WERI-Rb-1 (cell line): ENCODE measurements around the gene NPHP1.
"Not testable (repeated sequence)": the region's sequence is repeated elsewhere in the genome, so short reads cannot be mapped to it uniquely, and the experiment has no call there.

Source experiments
- DNase-seq: peaks from one replicate; pipeline ENCODE4 v3.0.0-alpha.2; 2020
- H3K27ac ChIP-seq: fragments of 250-450 bp; sonication (Bioruptor Pico); 2 replicates; pipeline ENCODE4 v1.5.1; 2020; ENCODE audit warnings: mild to moderate bottlenecking, moderate library complexity
- H3K27me3 ChIP-seq: fragments of 250-450 bp; sonication (Bioruptor Pico); 2 replicates; pipeline ENCODE4 v1.5.1; 2021; ENCODE audit warnings: mild to moderate bottlenecking, low read depth, moderate library complexity; ENCODE audit not compliant: insufficient read depth, severe bottlenecking
- H3K36me3 ChIP-seq: fragments of 250-450 bp; sonication (Bioruptor Pico); 2 replicates; pipeline ENCODE4 v1.5.1; 2020; ENCODE audit warnings: mild to moderate bottlenecking, moderate library complexity
- H3K4me3 ChIP-seq: 2 replicates; pipeline ENCODE4 v1.5.1; 2011; ENCODE audit warnings: low read depth, mild to moderate bottlenecking, control low read depth, low read length
- H3K9me3 ChIP-seq: fragments of 250-450 bp; sonication (Bioruptor Pico); 2 replicates; pipeline ENCODE4 v1.5.1; 2021; ENCODE audit warnings: mild to moderate bottlenecking, moderate library complexity; ENCODE audit not compliant: severe bottlenecking
- TF ChIP-seq, protein P1 (sequence below): IDR thresholded peaks from 2 replicates; pipeline ENCODE4 v1.5.1; 2011; ENCODE audit warnings: low read depth, mild to moderate bottlenecking, control low read depth, inconsistent platforms, low read length

Gene NPHP1

DNA sequence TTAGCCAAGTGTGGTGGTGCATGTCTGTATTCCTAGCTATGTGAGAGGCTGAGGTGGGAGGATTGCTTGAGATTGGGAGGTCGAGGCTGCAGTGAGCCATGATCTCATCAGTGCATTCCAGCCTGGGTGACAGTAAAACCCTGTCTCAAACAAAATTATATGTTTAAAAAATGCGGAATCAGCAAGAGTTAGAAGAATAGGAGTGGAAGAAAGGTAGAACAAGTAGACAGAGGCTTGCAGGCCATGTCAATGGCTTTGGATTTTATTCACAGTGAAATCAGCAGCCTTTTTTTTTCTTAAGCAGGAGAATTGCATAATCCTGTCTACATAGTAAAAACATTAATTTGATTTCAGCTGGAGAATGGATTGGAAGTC, 15.4 kb upstream of the NPHP1 start:
- H3K9me3 ChIP-seq = no peaks in the 10 kb centered on the region
- H3K27me3 ChIP-seq = peaks cover 67% of the 10 kb centered on the region
- DNase-seq = no peak
- H3K36me3 ChIP-seq = no peaks in the 10 kb centered on the region
- H3K27ac ChIP-seq = no peak overlapping the region
- TF ChIP-seq, protein P1, sequence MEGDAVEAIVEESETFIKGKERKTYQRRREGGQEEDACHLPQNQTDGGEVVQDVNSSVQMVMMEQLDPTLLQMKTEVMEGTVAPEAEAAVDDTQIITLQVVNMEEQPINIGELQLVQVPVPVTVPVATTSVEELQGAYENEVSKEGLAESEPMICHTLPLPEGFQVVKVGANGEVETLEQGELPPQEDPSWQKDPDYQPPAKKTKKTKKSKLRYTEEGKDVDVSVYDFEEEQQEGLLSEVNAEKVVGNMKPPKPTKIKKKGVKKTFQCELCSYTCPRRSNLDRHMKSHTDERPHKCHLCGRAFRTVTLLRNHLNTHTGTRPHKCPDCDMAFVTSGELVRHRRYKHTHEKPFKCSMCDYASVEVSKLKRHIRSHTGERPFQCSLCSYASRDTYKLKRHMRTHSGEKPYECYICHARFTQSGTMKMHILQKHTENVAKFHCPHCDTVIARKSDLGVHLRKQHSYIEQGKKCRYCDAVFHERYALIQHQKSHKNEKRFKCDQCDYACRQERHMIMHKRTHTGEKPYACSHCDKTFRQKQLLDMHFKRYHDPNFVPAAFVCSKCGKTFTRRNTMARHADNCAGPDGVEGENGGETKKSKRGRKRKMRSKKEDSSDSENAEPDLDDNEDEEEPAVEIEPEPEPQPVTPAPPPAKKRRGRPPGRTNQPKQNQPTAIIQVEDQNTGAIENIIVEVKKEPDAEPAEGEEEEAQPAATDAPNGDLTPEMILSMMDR = no peak
- no peak overlapping the region for H3K4me3 ChIP-seq

DNA sequence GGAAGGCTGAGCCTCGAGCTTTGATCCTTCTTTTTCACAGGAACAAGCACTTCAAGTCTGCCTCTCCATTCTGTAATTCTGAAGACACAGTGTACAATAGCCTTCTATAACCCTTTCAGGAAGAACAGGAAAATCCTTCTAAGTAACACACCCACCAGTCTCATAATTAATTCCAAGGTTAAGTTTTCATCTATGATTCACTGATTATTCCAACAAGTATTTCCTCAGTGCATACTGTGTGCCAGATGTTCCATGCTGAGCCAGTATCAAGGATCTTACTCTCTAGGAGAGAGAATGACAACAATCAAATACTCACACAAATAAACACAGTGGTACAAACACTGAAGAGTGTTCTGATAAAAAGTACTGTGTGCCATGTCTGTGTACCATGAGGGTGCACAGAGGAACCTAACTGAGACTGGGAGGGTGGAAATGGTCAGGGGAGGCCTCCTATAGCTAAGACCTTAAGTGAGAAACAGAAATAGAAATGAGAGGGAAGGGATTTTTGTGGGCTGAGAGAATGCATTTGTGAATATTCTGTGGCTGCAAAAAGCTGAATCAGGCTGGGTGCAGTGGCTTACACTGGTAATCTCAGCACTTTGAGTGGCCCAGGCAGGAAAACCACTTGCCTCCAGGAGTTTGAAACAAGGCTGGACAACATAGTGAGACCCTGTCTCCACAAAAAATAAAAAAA, 14.8 kb upstream of the NPHP1 start:
- H3K27ac ChIP-seq = no peak overlapping the region
- H3K9me3 ChIP-seq = no peaks in the 10 kb centered on the region
- H3K4me3 ChIP-seq = no peak overlapping the region
- H3K27me3 ChIP-seq = peaks cover 72% of the 10 kb centered on the region
- H3K36me3 ChIP-seq = no peaks in the 10 kb centered on the region
- TF ChIP-seq, protein P1 = no peak
- no peak for DNase-seq

DNA sequence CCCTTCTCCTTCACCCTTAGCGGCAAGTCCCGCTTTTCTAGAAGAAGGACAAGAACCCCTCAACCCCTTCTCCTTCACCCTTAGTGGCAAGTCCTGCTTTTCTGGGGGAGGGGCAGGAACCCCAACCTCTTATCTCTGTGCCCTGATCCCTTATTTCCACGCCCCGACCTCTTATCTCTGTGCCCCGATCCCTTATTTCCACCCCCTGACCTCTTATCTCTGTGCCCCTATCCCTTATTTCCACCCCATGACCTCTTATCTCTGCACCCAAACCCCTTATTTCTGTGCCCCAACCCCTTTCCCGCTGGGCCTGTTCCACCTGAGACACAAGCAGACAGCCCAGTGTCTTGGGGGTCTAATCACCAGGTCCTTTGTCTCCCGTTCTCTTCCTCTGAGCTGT, 14.1 kb upstream of the NPHP1 start:
- H3K36me3 ChIP-seq, H3K4me3 ChIP-seq, H3K27ac ChIP-seq, H3K9me3 ChIP-seq, DNase-seq: not testable (repeated sequence)
- peaks cover 78% of the 10 kb centered on the region for H3K27me3 ChIP-seq

DNA sequence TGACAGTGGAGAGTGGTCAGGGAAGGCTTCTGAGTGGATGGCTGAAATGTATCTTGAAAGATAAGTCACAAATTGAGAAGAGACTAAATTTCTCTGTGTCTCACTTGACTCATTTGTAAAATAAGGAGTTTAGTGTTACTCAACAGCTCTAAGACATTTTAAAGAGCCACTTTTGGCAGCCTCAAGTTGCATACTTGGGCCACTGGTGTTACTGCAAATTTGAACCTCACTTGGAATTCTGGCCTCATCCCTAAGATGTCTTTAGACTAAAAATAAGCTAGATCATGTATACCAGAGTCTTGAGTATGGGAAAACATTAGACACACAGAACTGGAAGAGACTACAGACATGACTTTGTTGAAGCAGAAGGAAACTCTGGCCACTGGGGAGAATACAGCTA, 12.0 kb upstream of the NPHP1 start:
- H3K9me3 ChIP-seq = peaks cover 3% of the 10 kb centered on the region
- H3K4me3 ChIP-seq = no peak overlapping the region
- no peak overlapping the region for H3K27ac ChIP-seq
- H3K27me3 ChIP-seq = peaks cover 75% of the 10 kb centered on the region
- TF ChIP-seq, protein P1 = no peak
- H3K36me3 ChIP-seq = no peaks in the 10 kb centered on the region
- DNase-seq = no peak

DNA sequence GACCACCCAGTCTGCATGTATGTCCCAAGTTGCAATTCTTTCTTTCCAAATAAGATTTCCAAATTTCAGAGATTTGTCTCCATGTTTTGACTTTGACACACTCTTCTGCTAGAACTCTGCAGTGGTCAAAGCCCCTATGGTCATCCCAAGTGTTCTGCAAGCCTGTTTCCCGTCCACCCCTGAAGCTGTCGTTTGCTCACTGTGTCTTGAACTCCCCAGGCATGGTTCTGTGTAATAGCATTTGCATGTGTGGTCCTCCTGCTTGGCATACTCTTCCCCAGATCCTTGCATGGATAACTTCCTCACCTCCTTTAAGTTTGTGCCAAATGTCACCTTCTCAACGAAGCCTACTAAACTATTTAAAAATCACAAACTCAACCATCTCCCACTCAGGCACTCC, 11.4 kb upstream of the NPHP1 start:
- H3K27ac ChIP-seq = no peak overlapping the region
- peaks cover 3% of the 10 kb centered on the region for H3K9me3 ChIP-seq
- H3K4me3 ChIP-seq = no peak overlapping the region
- H3K36me3 ChIP-seq = no peaks in the 10 kb centered on the region
- H3K27me3 ChIP-seq = peaks cover 69% of the 10 kb centered on the region
- TF ChIP-seq, protein P1 = no peak
- DNase-seq = no peak

DNA sequence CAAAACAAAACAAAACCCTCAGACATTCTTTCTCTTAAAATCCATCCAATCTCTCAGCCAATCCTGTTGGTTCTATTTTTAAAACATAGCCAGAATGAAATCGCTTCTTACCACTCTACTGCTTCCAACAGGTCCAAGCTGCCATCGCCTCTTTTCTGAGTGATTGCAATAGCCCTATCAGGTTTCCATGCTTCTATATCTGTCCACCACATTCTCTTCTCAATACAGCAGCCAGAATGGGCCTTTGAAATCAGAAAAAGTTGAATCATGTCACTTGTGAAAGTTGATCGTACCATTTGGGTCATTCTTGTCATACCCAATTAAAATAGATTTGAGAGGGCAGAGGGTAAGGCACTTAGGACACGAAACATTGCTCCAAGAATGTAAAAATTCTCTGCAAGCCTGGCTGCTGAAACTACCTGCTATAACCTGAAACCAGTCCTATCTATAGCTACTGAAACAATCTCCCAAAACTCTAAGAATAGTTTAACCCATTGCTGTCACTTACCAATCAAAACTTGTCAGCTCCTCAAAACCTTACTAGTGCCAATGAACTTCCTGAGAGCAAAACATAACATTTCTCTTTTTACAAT, 10.8 kb upstream of the NPHP1 start:
- H3K4me3 ChIP-seq = no peak overlapping the region
- no peaks in the 10 kb centered on the region; the same call in 1 of the 2 replicates for H3K36me3 ChIP-seq
- H3K27ac ChIP-seq = no peak overlapping the region
- TF ChIP-seq, protein P1 = no peak
- H3K9me3 ChIP-seq = peaks cover 3% of the 10 kb centered on the region
- H3K27me3 ChIP-seq = peaks cover 64% of the 10 kb centered on the region
- no peak for DNase-seq
